ENCODE results near the gene SLC38A11. TPM values are rescaled to one million over a fixed set of nuclear protein-coding genes. Genes with fewer than 3 reads are reported as not detected.
A peak's percentile ranks its signal among the peaks of the same experiment; 100 is the strongest.
"Not testable (repeated sequence)": the region's sequence is repeated elsewhere in the genome, so short reads cannot be mapped to it uniquely, and the experiment has no call there.

Gene SLC38A11
- not detected for total RNA-seq

- peak; percentile 3 for DNase-seq
Observed at GRCh38 chr2:164954954-164955701, at the start of gene SLC38A11. Gene SLC38A11, minus strand, starts transcription at chr2:164955525. Its CDS starts 278 bp downstream, at chr2:164955247.

- DNase-seq, result no peak
Observed at GRCh38 chr2:165003443-165004130, 48.3 kb upstream of the SLC38A11 start.

GRCh38 chr2:165002638-165003037, 47.3 kb upstream of the SLC38A11 start:
- DNase-seq, result no peak

DNA sequence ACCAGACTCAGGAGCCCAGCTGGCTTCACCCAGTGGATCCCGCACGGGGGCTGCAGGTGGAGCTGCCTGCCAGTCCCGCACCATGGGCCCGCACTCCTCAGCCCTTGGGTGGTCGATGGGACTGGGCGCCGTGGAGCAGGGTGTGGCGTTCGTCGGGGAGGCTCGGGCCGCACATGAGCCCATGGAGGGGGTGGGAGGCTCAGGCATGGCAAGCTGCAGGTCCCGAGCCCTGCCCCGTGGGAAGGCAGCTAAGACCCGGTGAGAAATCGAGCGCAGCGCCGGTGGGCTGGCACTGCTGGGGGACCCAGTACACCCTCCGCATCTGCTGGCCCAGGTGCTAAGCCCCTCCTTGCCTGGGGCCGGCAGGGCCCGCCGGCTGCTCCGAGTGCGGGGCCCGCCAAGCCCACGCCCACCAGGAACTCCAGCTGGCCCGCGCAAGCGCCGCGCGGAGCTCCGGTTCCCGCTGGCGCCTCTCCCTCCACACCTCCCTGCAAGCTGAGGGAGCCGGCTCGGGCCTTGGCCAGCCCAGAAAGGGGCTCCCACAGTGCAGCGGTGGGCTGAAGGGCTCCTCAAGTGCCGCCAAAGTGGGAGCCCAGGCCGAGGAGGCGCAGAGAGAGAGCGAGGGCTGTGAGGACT, 39.5 kb upstream of the SLC38A11 start:
- not testable (repeated sequence) for DNase-seq

GRCh38 chr2:164993287-164994016, 38.1 kb upstream of the SLC38A11 start:
- no peak for DNase-seq

DNA sequence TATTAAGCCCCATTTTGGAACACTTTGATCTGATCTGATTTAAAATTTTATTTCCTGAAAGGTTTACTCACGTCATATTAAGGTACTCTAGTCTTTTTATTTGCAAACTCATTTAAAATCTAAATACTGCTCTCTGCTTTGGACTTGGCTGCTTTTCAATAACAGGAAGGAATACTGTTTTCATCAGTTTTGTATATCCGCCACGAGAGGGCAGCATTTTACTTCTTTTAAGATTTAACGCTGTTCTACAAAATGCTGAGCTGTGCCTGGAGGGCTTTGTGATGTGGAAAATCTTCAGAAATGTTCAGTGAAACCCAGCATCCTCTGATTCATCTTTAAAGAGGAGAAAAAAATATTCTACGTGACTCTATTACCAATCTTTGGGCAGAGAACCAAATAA, 37.5 kb upstream of the SLC38A11 start:
- DNase-seq, result peak; percentile 93

DNA sequence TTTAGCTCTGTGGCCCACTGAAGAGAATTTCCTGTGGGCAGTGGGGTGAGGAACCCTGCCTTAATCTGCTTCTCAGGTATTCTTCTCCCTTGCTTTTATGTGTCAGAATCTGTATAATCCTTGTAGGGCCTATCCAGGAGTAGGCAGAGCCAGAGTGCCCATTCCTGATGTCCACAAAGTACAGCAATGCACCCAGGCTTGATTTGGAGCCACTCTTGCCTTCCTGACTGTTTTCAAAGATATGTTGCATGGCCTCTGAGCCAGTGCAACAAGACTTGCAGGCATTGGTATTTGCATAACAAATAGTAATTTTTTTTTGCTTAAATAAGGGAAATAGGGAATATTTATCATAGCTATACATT, 36.7 kb upstream of the SLC38A11 start:
- DNase-seq, result not testable (repeated sequence)

DNA sequence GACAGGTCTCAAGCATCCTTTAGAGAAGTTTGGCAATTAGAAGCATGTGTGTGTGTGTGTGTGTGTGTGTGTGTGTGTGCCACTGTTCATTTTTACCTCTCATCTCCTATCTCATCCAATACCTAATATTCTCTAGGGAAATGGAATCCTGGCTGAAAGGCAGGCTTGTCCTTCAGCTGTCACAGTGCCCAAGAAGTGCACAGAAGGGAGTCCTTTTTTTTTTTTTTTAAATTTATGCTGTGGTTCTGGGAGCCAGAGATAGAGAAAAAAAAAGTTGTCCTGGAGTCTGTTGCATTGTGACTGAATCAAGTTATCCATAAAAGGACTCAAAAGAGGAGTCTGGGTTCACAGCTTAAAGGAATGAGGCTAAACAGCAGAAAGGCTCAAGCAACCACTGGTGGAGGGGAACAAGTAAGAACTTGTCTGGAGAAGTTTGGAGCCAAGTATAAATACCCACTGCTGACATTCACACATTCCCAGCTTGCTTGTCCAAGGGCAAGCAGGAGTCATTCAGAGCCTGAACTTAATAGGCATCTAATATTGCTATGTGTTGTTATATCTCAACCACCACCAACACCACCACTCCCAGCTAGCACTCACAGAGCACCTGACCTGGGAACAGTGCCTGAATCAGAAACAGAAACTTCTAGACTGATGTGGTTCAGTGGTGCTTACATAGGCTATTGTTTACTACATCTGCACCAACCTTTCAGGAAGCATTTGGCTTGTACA, 36.2 kb upstream of the SLC38A11 start:
- DNase-seq, result peak; percentile 12

GRCh38 chr2:164990953-164991352, 35.6 kb upstream of the SLC38A11 start:
- DNase-seq, result peak; percentile 18

- DNase-seq, result not testable (repeated sequence)
Observed at GRCh38 chr2:164988805-164989204, 33.5 kb upstream of the SLC38A11 start.

DNA sequence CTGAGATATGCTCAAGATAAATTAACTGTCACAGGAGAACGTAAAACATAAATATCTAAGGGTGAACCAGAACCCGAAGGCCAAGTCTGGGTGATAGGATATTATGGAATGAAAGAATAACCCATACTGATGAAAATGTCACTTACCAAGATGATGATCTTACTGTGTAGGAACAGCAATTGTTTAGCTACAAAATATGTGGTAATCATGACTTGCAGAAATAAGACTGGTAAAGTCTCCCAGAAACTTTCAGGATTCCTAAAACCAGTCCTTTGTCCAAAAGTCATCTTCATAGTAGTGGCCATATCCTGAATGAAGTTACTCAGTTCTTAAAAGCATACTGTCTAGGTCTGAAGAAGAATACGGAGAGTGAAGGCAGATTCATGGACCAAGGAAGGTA, 30.7 kb upstream of the SLC38A11 start:
- DNase-seq, result not testable (repeated sequence)

- no peak for DNase-seq
Observed at GRCh38 chr2:164984428-164984827, 29.1 kb upstream of the SLC38A11 start.

- DNase-seq, result no peak
Observed at GRCh38 chr2:164981217-164981990, 26.1 kb upstream of the SLC38A11 start.

- not testable (repeated sequence) for DNase-seq
Observed at GRCh38 chr2:164980688-164981087, 25.4 kb upstream of the SLC38A11 start.

DNA sequence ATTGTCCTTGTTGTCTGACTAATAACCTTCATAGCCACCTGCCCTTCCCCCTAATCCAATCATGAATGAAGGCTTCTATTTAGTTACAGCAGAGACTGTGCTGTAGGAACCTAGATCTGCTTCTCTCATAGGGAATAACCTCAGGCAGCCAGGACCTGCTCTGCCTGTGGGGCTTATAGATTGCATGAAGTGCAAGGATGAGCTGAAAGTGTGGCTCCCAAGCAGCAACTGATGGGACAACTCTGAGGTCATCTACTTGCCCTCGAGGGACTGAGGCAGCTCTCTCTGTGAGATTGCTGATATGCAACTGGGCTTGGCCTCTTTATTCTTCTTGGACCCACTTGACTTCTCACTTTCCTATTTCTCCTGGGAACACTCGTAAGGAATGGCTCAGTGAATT, 23.8 kb upstream of the SLC38A11 start:
- DNase-seq, result no peak

DNA sequence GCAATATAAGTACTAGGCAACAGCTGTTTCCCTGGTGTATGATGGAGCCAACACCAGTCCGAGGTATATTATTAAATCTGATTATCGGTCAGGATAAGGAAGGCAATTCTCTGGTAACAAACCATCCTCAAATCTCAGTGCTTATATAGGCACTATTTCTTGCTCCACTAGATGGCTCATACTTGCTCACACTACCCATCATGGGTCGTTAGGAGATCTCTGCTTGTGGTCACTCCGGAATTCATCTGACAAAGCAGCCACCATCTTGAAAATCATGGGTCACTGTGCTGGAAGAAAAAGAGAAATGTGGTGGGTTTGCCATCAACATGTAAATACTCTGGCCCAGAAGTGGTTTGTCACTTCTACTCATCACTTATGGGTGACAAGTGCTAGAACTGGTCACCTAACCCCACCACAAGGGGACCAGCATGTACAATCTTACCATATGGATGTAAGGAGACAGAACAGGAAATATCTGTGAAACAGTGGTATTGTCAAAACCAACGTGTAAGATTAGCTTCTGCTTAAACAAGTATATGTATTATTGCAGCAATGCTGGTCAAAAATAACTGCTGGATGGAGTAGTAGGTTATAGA, 21.6 kb upstream of the SLC38A11 start:
- DNase-seq, result peak; percentile 17

DNA sequence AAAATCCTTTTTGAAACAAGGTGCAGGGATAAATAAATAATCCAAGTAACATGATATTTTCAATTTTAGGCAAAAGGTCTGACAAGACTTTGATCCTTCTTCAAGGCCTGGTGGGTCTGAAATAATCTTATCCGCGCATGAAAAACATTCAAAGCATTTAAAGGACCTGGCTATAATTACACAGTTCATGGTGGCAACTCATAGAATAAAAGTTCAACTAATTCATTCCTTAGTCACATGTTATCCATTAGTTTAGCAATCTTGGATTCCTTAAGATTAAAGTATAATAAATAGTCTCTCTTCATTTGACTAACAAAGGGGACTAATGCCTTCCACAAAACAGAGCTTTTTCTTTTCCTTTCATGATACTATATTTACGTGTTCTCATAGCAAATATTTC, 21.0 kb upstream of the SLC38A11 start:
- no peak for DNase-seq

GRCh38 chr2:164975891-164976290, 20.6 kb upstream of the SLC38A11 start:
- DNase-seq, result no peak

- no peak for DNase-seq
Observed at GRCh38 chr2:164974221-164974620, 18.9 kb upstream of the SLC38A11 start.

- DNase-seq, result no peak
Observed at GRCh38 chr2:164972216-164972615, 16.9 kb upstream of the SLC38A11 start.

All from tongue (tissue), 2 donors.